ENCODE measurements around the gene PSIP1.

GRCh38 chr9:15485836-15486666, 24.7 kb downstream of the PSIP1 start:
- TF ChIP-seq CTCF (IDR thresholded peaks at IDR 0.05 in 2 of 3, conservative IDR thresholded peaks at IDR 0.05 in 1 of 3; ENCODE audit: insufficient read depth in 2 of 3, low read depth in 1 of 3, low read length in 3 of 3) (peak in 1 of 3 experiments; percentile 22; a peak in 1 of 6 replicates), KAT8 (IDR thresholded peaks at IDR 0.05; ENCODE audit: low read depth) (no peak), E2F1 (CRISPR knock-in tag; IDR thresholded peaks at IDR 0.05) (no peak), POU5F1 (IDR thresholded peaks at IDR 0.05; ENCODE audit: borderline replicate concordance, low read depth, low read length, partially characterized antibody) (no peak), CEBPB (tag; IDR thresholded peaks at IDR 0.05) (no peak), EZH2 (IDR thresholded peaks at IDR 0.05; ENCODE audit: borderline replicate concordance, low read depth, low read length) (no peak), ATF2 (CRISPR knock-in tag; IDR thresholded peaks at IDR 0.05) (no peak), MYC (IDR thresholded peaks at IDR 0.05; ENCODE audit: low read depth, low read length) (no peak), MYC (CRISPR knock-in tag; IDR thresholded peaks at IDR 0.05; ENCODE audit: borderline replicate concordance, low read depth) (no peak), FOXO4 (CRISPR knock-in tag; IDR thresholded peaks at IDR 0.05) (no peak), YY1 (IDR thresholded peaks at IDR 0.05; ENCODE audit: borderline replicate concordance in 1 of 3, control insufficient read depth in 1 of 3, extremely low read depth in 1 of 3, insufficient read depth in 3 of 3, insufficient read length in 1 of 3, insufficient replicate concordance in 2 of 3, low read depth in 1 of 3, low read length in 2 of 3) (no peak), SMAD3 (CRISPR knock-in tag; conservative IDR thresholded peaks at IDR 0.05) (no peak), ZFP30 (CRISPR knock-in tag; IDR thresholded peaks at IDR 0.05; ENCODE audit: borderline replicate concordance) (no peak)

Data from K562 (cell line).